Measurements from ENCODE around the gene CMC2. TPM values are rescaled to one million over a fixed set of nuclear protein-coding genes. Genes with fewer than 3 reads are reported as not detected.

CMC2 gene
- total RNA-seq, 2 donors from 2014 or later: 20.5 to 61.7 TPM

DNA sequence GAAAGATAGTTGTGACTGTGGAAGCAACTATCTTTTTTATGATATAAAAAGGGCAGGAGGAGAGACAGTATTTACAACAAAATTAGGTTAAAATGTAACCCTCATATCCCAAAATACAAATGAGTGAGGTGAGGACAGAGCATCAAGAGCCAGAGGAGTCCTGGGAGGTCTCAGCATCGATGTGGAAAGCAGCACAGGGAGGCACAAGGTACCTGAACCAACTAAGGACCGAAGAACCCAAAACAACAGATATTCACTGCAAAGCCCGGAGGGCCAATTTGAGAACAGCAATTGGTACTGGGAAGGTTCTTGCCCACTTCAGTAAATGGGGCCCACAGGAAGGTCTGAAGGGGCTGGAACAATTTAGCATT lies 37.6 kb downstream of the CMC2 start:
- no peaks in the 10 kb centered on the region for H3K36me3 ChIP-seq
- no peaks in the 10 kb centered on the region for H3K9me3 ChIP-seq
- no peak for ATAC-seq (ENCODE audit: insufficient number of reproducible peaks, low FRiP score, low read depth)
- no peaks in the 10 kb centered on the region for H3K4me1 ChIP-seq (ENCODE audit: control insufficient read depth in 1 of 2, low read depth in 2 of 2)
- DNase-seq (ENCODE audit: low spot score): no peak
- H3K4me3 ChIP-seq: no peak overlapping the region
- TF ChIP-seq, protein P1, sequence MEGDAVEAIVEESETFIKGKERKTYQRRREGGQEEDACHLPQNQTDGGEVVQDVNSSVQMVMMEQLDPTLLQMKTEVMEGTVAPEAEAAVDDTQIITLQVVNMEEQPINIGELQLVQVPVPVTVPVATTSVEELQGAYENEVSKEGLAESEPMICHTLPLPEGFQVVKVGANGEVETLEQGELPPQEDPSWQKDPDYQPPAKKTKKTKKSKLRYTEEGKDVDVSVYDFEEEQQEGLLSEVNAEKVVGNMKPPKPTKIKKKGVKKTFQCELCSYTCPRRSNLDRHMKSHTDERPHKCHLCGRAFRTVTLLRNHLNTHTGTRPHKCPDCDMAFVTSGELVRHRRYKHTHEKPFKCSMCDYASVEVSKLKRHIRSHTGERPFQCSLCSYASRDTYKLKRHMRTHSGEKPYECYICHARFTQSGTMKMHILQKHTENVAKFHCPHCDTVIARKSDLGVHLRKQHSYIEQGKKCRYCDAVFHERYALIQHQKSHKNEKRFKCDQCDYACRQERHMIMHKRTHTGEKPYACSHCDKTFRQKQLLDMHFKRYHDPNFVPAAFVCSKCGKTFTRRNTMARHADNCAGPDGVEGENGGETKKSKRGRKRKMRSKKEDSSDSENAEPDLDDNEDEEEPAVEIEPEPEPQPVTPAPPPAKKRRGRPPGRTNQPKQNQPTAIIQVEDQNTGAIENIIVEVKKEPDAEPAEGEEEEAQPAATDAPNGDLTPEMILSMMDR (IDR thresholded peaks at IDR 0.05): no peak
- H3K27ac ChIP-seq: no peak overlapping the region
- H3K27me3 ChIP-seq (replicated peaks; ENCODE audit: insufficient read depth): no peaks in the 10 kb centered on the region

DNA sequence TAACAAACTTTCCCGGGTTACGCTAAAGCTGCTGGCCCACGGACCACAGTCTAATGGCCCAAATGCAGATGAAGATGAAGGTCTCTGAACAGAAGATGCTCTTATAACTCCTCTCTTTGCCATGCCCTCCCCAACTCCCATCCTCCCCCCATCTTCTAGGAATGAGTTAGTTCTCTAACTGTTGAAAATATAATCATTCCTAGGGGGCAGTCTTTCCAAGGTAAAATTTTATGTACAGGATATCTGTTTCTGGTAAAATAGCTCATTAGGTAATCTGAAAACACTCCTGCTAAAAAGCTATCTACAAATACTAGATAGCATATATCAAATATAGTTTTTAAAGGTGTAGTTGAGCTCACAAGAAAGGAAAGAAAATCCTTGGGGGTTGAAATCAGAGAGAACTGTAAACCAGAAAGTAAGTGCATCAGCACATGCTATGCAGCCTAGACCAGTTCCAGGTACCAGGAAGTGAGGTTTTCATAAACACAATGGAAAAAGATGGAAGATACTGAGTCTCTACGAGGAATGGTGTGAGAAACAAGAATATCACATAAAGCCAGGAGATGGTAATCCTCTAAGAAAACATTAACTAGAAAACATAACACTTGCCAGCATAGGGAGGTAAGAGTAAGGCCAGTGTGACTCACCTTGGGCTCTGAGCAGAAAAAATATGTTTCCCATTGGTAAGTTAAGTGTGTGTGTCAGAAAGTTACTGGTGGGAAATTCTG lies 38.1 kb downstream of the CMC2 start:
- no peak for ATAC-seq (ENCODE audit: insufficient number of reproducible peaks, low FRiP score, low read depth)

DNA sequence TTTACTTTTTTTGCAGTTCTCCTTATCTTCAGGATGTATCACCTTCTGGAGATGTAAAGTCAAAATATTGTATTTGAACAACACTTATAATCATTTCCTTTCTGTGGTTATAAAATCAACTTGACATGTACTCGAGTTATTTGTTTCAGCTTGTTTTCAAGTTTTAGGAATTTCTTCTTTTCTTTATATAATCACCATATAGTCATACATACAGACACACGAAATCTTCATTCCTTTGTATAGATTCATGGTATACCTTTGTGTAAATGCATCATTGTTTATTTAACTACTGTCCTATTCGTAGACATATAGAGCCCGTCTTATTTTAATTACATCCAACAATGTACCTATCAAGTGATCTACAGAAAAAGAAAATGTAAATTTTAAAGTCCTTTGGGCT lies 40.1 kb downstream of the CMC2 start:
- Histone ChIP-seq H3K27ac (no peak overlapping the region), H3K4me1 (ENCODE audit: control insufficient read depth in 1 of 2, low read depth in 2 of 2) (no peaks in the 10 kb centered on the region), H3K9me3 (no peaks in the 10 kb centered on the region), H3K36me3 (no peaks in the 10 kb centered on the region), H3K27me3 (replicated peaks; ENCODE audit: insufficient read depth) (no peaks in the 10 kb centered on the region), H3K4me3 (no peak overlapping the region)
- ATAC-seq (ENCODE audit: insufficient number of reproducible peaks, low FRiP score, low read depth) (no peak), DNase-seq (ENCODE audit: low spot score) (no peak)
- TF ChIP-seq, protein P1 (IDR thresholded peaks at IDR 0.05): no peak

More for the DNA sequence above, 38.1 kb downstream of the CMC2 start:
- Histone ChIP-seq H3K9me3 (no peaks in the 10 kb centered on the region), H3K36me3 (no peaks in the 10 kb centered on the region), H3K4me1 (ENCODE audit: control insufficient read depth in 1 of 2, low read depth in 2 of 2) (no peaks in the 10 kb centered on the region), H3K27me3 (replicated peaks; ENCODE audit: insufficient read depth) (no peaks in the 10 kb centered on the region), H3K27ac (no peak overlapping the region), H3K4me3 (no peak overlapping the region)
- TF ChIP-seq, protein P1 (IDR thresholded peaks at IDR 0.05): no peak
- DNase-seq (ENCODE audit: low spot score): no peak

DNA sequence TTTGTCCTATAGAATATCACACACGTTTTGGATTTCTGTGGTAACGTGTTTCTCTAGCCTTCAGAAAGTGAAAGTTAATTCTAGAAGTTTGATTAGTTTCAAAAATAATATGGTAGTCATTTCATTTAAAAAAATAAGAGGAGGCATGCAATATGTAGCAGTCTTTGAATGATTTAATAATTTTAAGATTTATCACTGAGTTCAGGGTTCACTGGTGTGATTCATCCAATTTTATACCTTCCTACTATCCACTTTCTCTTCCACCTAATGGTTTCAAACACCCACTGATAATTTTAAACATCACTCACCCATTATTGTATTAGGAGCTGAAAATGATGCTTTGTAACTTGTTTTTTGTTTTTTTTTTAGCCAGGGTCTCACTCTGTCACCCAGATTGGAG lies 42.3 kb downstream of the CMC2 start:
- H3K27me3 ChIP-seq (replicated peaks; ENCODE audit: insufficient read depth): no peaks in the 10 kb centered on the region
- ATAC-seq (ENCODE audit: insufficient number of reproducible peaks, low FRiP score, low read depth) (no peak), DNase-seq (ENCODE audit: low spot score) (no peak)
- H3K4me1 ChIP-seq (ENCODE audit: control insufficient read depth in 1 of 2, low read depth in 2 of 2): no peaks in the 10 kb centered on the region
- H3K36me3 ChIP-seq: no peaks in the 10 kb centered on the region
- H3K27ac ChIP-seq: no peak overlapping the region
- H3K4me3 ChIP-seq: no peak overlapping the region
- TF ChIP-seq, protein P1 (IDR thresholded peaks at IDR 0.05): no peak
- no peaks in the 10 kb centered on the region for H3K9me3 ChIP-seq

DNA sequence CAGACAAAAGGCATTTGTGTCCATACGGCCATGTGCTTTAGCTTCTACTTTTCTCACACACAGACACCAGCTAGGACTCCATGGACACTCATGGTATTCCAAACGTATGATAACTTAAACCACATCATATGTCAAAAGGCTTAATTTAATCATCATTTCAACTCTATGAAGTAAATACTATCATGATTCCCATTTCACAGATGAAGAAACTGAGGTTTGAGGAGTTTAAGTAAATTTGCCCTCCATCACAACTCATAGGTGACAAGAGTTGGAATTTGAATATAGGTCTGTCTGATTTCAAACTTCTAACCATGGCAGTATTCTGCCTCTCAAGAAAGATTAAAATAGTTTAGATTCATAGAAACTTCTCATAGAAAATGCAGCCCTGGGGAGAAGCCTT lies 43.8 kb downstream of the CMC2 start:
- TF ChIP-seq, protein P1 (IDR thresholded peaks at IDR 0.05): no peak
- Histone ChIP-seq H3K27me3 (replicated peaks; ENCODE audit: insufficient read depth) (no peaks in the 10 kb centered on the region), H3K9me3 (peaks cover 9% of the 10 kb centered on the region), H3K36me3 (no peaks in the 10 kb centered on the region), H3K4me1 (ENCODE audit: control insufficient read depth in 1 of 2, low read depth in 2 of 2) (no peaks in the 10 kb centered on the region), H3K27ac (no peak overlapping the region), H3K4me3 (no peak overlapping the region)
- ATAC-seq (ENCODE audit: insufficient number of reproducible peaks, low FRiP score, low read depth) (no peak), DNase-seq (ENCODE audit: low spot score) (no peak)

Data from thoracic aorta (tissue), 2 donors.